ENCODE results near the gene FOXC1.

The FOXC1 gene

GRCh38 chr6:1584146-1584545 is 25.6 kb upstream of the FOXC1 start:
- no peak for DNase-seq (ENCODE audit: low read depth)
- H3K4me3 ChIP-seq (ENCODE audit: low read length): no peak overlapping the region
- TF ChIP-seq CTCF (IDR thresholded peaks at IDR 0.05; ENCODE audit: insufficient read depth, low read depth, low read length, missing control alignments): no peak

GRCh38 chr6:1584996-1585668 is 24.6 kb upstream of the FOXC1 start:
- no peak for DNase-seq (ENCODE audit: low read depth)
- no peak overlapping the region for H3K4me3 ChIP-seq (ENCODE audit: low read length)
- TF ChIP-seq CTCF (IDR thresholded peaks at IDR 0.05; ENCODE audit: insufficient read depth, low read depth, low read length, missing control alignments): no peak

GRCh38 chr6:1585669-1586049 is 24.1 kb upstream of the FOXC1 start:
- DNase-seq (ENCODE audit: low read depth): no peak
- no peak overlapping the region for H3K4me3 ChIP-seq (ENCODE audit: low read length)
- TF ChIP-seq CTCF (IDR thresholded peaks at IDR 0.05; ENCODE audit: insufficient read depth, low read depth, low read length, missing control alignments): no peak

- no peak overlapping the region for H3K4me3 ChIP-seq (ENCODE audit: low read length)
- no peak for DNase-seq (ENCODE audit: low read depth)
- no peak for TF ChIP-seq CTCF (IDR thresholded peaks at IDR 0.05; ENCODE audit: insufficient read depth, low read depth, low read length, missing control alignments)
Measured at GRCh38 chr6:1586256-1586655, 23.5 kb upstream of the FOXC1 start.

GRCh38 chr6:1586861-1587450 is 22.8 kb upstream of the FOXC1 start:
- no peak overlapping the region for H3K4me3 ChIP-seq (ENCODE audit: low read length)
- no peak for DNase-seq (ENCODE audit: low read depth)
- no peak for TF ChIP-seq CTCF (IDR thresholded peaks at IDR 0.05; ENCODE audit: insufficient read depth, low read depth, low read length, missing control alignments)

GRCh38 chr6:1587546-1587945 is 22.2 kb upstream of the FOXC1 start:
- no peak for DNase-seq (ENCODE audit: low read depth)
- no peak overlapping the region for H3K4me3 ChIP-seq (ENCODE audit: low read length)
- no peak for TF ChIP-seq CTCF (IDR thresholded peaks at IDR 0.05; ENCODE audit: insufficient read depth, low read depth, low read length, missing control alignments)

- no peak for DNase-seq (ENCODE audit: low read depth)
- H3K4me3 ChIP-seq (ENCODE audit: low read length): no peak overlapping the region
- TF ChIP-seq CTCF (IDR thresholded peaks at IDR 0.05; ENCODE audit: insufficient read depth, low read depth, low read length, missing control alignments): no peak
Measured at GRCh38 chr6:1587977-1588376, 21.7 kb upstream of the FOXC1 start.

Data from epithelial cell of esophagus (primary cell).